Esophagus muscularis mucosa (tissue), 4 donors: ENCODE results near the gene CHI3L2.

ENCODE experiments used
- EP300 ChIP-seq: sonication (generic); formaldehyde crosslinking; IDR thresholded peaks from one replicate; pipeline ENCODE4 v1.6.1; 2017; ENCODE audit warnings: antibody characterized with exemption
- POLR2A ChIP-seq: fragments of 450-650 bp; IDR thresholded peaks from one replicate; pipeline ENCODE4 v1.6.1; 2017; ENCODE audit warnings: antibody characterized with exemption, moderate library complexity, mild to moderate bottlenecking, low read depth
- TF ChIP-seq, protein P1 (sequence below), 3 experiments: fragments of 200-600 bp in 2 of 3; fragments of 450-650 bp in 1 of 3; sonication (generic) in 2 of 3; IDR thresholded peaks; one replicate each; pipeline ENCODE4 v1.5.1; 2017 to 2019; ENCODE audit warnings: antibody characterized with exemption in 3 of 3, mild to moderate bottlenecking in 2 of 3, moderate library complexity in 1 of 3

GRCh38 chr1:111193712-111194480 lies 33.6 kb upstream of the CHI3L2 start:
- TF ChIP-seq, protein P1, sequence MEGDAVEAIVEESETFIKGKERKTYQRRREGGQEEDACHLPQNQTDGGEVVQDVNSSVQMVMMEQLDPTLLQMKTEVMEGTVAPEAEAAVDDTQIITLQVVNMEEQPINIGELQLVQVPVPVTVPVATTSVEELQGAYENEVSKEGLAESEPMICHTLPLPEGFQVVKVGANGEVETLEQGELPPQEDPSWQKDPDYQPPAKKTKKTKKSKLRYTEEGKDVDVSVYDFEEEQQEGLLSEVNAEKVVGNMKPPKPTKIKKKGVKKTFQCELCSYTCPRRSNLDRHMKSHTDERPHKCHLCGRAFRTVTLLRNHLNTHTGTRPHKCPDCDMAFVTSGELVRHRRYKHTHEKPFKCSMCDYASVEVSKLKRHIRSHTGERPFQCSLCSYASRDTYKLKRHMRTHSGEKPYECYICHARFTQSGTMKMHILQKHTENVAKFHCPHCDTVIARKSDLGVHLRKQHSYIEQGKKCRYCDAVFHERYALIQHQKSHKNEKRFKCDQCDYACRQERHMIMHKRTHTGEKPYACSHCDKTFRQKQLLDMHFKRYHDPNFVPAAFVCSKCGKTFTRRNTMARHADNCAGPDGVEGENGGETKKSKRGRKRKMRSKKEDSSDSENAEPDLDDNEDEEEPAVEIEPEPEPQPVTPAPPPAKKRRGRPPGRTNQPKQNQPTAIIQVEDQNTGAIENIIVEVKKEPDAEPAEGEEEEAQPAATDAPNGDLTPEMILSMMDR (IDR thresholded peaks at IDR 0.05) = no peak
- TF ChIP-seq EP300 (no peak), POLR2A (no peak)
